ENCODE measurements around the gene CDH2.

- no peak for TF ChIP-seq CTCF (IDR thresholded peaks at IDR 0.05)
- no peak for TF ChIP-seq POLR2AphosphoS5 (IDR thresholded peaks at IDR 0.05; ENCODE audit: insufficient read depth in 1 of 2, low read depth in 1 of 2)
Measured at GRCh38 chr18:28120828-28121515, 56.0 kb downstream of the CDH2 start.
